GM11168 (cell line): ENCODE measurements around the gene UTS2R.

Source experiments
- in situ Hi-C: fragments of 300-500 bp; cut with MboI; formaldehyde crosslinking; loops from one replicate; pipeline ENCODE4 v1.12.0; 2022; ENCODE audit warnings: low sequenced_read_pairs; ENCODE audit not compliant: unreplicated experiment

UTS2R gene

DNA sequence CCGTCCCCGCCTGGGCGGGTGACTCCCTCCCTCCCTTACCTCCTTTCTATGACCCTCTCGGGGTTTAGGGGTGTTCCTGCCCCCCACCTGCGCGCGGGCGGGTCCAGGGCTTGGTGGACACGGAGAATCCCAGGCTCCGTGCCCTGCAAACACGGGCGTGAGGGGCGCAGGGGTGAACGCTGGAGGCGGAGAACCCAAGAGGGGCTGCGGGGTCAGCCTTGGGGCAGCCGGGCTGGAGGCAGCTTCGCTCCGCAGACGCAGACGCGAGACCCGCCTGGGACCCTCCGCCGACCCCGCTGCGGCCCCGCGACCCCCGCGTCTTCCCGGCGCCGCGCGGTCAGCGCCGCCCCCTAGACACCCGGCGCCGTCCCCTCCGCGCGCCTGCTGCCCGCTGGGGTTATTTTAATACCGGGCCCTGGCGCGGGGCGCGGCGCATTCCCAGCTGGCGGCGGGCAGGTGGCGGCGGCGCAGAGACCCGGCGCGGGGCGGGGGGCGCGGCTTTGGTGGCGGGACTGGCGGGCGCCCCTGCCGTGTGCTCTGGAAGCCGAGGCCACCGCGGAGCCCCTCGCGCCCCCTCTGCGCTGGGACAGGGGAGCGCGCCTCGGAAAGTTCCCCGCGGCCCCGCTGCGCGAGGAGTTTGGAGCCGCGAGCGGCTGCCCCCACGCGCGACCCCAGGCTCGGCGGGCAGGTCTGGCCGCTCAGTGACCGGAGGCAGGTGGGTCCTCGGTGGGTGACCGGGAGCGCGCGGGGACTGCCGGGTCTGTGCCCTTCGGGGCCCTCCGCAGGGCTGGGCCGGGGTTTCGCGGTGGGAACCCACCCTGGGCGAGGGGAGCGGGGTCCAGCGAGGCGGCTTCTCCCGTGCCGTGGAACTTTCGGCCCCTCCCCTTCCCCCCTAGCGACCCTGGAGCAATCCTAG is at the start of gene UTS2R:
Gene UTS2R (plus strand): TSS at position 433 of the 916 bp plus-strand sequence. CDS start 2,560 bp downstream, outside the sequence.
- in situ Hi-C loops: no loop called here

DNA sequence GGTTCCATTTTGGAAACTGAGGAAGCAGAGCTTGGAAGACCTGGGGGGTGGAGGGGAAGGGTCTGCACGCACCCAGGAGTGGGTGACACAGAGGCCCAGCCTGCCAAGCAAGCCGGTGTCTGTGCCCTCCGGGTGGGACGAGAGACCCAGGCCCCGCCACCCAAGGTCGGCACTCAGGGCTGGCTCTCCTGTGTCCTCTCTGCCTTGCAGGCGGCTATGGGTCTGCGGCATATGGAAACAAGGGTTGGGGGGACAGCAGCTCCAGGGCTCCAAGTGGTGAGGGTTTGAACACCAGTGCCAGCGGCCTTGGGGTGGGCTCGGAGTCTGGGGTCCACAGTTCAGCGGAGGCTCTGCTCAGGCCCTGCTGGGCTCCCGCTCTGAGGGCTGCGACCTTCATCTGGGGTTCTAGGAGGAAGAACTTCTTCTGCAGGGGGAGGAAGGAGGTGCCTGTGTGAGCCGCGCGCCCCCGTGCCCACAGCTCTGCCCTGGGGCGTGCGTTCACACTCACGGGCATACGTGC is 49.6 kb upstream of the UTS2R start:
- in situ Hi-C loops: no loop called here

DNA sequence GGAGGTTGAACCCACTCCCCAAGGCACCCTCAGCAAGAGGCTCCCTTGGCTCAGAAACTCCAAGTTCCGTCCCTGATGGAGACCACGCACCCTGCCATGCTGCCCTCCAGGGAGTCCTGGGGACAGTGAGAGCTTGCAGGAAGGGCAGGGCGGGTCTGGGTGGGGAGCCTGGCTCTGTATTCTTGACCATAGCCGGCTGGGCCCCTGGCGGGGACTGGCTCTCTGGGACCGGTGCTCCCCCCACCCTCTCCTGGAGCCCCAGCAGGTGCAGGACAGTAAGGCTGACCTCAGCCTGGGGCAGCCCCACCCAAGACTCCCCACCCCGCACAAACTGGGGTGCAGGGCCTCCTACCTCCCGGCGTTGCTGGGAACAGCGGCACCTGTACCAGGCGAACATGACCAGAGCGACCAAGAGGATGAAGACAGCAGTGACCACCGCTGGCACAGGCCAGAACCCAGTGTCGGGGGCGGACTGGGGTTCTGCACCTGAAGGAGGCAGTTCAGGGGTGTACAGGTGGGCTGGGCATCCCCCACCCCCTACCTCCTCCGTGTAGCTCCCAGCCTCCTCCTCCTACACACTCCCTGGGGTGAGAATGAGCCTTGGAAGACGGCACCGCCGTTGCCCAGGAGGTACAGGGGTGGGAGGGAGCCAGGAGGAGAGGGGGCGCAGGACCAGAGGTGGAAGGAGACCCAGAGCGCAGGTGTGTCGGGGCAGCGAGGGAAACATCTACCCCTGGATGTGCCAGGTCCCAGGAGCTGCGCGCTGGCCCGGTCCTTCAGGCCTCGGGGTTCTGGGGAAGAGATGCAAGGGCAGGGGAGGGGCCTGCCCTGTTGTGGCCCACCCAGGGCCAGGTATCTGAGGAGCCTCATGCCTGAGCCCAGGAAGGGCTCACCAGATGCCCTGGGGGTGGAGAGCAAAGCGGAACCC is 48.8 kb upstream of the UTS2R start:
- in situ Hi-C loops: no loop called here

DNA sequence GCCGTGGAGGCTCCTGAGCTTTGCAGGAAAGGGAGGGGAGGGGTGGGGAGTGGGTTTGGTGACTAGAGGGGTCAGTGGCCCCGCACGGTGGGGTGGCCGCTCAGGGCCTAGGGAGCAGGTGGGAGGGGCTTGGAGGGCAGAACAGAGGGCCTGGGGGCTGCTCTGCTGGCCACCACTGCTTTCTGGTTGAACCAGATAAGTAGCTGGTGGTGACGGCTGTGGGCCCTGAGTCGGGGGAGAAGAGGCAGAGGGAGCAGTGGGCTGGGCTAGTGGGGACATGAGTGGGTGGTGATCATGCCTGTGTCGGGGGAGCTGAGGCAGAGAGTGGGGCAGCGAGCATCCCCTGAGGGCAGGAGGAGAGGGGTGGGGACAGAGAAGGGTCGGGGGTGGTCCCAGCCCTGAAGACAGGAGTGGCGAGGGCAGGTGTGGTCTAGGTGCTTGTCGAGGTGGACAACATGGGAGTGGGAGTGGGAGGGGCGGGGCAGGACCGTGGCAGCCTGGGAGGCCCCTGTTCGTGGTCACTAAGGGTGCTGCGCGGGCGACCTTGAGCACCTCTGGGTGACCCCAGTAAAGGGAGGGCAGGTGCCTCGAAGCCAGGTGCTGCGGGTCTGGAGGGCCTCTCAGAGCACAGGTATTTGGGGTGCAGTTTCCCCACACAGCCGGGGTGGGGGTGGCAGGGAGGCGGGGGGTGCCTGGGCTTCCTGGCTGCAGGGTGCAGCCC is 47.9 kb upstream of the UTS2R start:
- in situ Hi-C loops: no loop called here

DNA sequence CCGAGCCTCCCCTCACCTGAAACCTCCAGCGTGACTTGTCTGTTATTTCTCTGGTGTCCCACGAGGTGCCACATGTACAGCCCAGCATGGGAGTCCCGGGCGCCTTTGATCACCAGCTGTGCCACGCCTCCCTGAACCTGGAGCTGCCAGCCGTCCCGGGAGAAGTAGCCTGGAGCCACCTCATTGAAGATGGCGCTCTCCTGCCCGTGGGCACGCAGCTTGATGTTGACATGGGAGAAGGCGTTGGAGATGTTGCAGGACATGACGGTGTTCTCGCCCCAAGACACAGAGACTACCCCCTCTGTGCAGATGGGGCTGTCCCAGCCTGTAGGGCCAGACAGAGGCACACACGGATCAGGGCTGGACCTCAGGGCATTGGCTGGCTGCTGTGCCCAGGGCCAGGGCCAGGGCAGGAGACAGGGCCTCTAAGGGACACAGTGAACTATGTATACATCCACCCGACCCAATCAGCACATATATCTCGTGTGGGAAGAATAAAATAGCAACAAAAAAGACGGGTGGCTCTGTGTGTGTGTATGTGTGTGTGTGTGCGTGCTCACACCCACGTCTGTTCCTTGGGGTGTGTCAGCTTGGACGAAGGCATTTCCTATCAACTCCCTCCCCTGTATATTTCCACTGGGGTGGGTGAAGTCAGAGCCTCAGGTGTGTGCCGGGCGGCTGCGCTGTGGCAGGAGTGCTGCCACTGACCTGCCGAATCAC is 46.8 kb upstream of the UTS2R start:
- in situ Hi-C loops: no loop called here

DNA sequence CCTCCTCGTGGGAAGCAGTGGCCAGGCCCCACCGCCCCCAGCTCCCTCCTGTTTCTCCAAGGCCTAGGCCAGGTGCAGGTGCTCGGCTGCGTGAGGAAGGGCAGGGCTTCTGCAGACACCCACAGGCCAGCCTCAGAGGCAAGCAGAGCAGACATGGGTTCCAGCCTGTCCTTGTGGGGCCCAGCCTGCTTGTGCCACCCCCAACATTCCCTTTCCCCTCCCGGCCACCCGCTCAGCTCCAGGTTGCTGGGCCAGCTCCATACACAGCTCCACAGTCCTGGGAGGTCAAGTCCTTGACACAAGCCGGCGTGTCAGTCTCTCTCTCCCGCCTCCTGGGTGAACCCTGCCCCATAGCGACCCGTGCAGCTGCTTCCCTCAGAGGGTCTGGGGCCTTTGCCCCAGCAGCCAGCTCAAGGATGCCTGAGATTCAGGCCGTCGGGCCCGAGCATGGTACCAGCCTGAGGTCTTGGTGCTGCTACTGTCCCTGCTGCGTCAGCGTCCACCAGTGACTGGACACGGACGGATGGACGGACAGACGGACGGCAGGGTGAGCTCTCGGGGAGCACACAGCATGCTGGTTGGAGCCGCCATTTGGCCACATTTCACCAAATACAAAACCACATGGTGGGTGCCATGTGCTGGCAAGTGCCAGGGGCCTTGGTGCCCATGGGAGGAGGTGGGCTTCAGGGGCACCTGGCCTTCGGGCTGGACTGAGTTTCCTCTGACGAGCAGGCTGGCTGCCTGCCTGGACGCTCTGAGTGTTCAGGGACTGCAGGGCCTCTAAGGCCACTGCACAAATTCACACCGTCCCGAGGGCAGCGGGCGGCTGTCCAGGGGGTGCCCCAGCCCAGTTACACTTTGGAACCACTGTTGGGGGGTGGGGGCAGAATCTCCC is 46.0 kb upstream of the UTS2R start:
- in situ Hi-C loops: no loop called here

DNA sequence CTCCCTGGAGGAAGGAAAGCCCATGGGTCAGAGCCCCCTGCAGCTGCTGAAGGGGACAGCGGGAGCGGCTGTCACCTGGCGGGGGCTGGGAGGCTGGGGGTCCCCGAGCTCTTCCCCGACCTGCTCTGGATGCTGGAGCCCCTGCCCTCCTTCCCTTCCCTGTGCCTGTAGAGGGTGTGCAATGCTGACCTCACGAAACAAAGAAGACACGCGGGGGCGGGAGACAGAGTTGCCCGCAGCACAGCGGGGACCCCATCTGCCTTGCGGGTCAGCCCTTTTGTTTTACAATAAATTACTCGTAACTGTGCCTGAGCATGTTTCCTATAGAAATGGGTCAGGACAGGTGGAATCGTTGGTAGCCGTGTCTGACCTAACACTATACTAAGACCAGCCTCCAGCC is 44.3 kb upstream of the UTS2R start:
- in situ Hi-C loops: no loop called here

DNA sequence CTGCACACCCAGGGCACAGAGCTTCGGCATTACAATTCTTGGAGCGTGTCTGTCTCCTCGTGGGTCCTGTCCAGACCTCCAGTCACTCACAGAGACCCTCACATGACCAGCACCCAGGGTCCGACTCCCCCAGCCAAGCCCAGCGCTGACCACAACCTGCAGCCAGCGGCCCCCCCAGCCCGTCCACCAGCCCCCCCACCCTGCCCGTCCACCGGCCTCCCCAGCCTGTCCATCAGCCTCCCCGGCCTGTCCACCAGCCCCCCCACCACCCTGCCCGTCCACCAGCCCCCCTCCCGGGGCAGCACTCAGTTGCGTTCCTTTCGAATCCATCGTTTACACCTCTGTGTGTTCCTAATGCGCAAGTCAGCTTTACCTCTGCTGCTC is 43.8 kb upstream of the UTS2R start:
- in situ Hi-C loops: no loop called here

DNA sequence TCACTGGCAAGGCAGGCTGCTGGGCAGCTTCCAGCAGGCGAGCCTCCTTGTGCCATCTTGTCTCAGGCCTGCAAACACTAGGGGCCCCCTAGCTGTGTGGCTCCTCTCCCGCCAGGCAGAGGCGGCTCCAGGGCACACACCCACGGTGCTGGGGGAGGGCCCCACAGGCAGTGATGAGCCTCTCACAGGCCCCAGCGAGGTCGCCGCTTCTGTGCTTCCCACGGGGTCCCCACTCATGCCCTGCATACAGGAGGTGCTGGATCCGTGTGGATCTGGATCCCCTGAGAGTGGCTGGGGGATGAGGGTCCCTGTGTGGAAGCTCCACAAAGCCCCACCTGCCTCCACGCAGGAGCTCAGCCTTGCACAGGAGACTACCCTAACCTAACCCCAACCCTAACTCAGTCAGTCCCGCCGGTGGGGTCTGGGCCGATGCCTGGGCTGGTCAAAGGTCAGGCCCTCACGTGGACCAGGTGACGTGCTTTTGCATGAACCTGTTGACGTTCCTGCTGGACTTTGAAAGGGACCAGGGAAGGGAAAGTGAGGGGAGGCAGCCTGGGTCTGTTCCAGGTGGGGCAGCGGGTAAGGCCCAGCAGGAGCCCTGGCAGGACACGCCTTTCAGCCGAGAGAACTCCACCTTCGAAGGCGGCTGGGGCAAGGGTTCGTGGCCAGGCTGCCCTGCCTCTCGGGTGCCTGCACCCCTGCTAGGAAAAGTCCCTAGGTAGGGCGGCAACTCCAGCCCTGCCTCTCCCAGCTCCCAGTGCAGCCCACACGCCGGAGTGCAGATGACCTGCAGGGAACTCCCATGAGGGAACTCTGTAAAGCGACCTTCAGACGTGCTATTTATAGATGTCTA is 43.2 kb upstream of the UTS2R start:
- in situ Hi-C loops: no loop called here

DNA sequence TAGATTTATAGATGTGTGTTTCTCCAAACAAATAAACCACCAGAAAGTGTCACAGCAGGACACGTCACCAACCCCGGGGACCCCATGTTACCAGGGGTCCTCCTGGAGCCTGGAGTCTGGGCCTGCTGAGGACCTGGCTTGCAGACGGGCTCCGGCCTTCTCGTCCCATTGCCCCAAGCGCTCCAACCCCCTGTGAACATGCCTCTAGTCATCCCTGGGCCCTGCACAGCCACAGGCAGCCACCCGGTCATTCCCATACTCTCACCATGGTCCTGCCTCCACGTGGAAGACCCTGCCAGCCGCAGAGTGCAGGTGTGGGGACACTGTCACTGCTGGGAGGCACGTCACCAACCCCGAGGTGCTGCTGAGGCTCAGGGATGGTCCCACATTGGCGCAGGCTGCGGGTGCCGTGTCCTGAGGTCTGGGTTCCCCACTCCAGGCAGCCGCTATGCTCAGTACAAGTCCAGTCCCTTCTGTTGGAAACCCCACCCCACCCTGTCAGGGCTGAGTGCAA is 42.5 kb upstream of the UTS2R start:
- in situ Hi-C loops: no loop called here

DNA sequence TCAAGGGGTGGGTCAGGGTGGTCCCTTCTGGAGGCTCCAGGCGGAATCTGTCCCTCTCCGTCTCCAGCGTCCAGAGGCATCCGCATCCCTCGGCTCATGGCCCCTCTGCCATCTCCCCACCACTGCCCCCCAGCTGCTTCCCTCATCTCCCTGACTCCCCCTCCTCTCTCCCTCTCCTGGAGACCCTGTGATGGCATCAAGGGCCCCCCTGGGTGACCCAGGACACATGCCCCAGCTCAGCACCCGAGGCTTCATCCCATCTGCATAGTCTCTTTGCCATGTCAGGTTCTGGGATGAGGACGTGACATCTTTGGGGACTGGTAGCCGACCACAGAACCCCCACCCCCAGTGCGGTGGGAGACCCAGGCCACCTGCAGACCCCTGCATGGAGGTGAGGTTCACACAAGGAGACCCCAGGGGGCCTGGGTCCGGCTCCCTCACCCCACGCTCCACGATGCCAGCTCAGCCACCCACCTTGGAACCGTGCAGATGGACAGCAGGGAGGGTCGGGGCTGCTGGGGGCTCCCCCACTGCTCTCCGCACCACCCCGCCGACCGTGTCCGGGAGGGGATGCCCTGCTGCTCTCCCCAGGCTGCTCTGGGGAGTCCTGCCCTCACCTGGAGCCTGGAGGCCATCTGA is 41.8 kb upstream of the UTS2R start:
- in situ Hi-C loops: no loop called here

DNA sequence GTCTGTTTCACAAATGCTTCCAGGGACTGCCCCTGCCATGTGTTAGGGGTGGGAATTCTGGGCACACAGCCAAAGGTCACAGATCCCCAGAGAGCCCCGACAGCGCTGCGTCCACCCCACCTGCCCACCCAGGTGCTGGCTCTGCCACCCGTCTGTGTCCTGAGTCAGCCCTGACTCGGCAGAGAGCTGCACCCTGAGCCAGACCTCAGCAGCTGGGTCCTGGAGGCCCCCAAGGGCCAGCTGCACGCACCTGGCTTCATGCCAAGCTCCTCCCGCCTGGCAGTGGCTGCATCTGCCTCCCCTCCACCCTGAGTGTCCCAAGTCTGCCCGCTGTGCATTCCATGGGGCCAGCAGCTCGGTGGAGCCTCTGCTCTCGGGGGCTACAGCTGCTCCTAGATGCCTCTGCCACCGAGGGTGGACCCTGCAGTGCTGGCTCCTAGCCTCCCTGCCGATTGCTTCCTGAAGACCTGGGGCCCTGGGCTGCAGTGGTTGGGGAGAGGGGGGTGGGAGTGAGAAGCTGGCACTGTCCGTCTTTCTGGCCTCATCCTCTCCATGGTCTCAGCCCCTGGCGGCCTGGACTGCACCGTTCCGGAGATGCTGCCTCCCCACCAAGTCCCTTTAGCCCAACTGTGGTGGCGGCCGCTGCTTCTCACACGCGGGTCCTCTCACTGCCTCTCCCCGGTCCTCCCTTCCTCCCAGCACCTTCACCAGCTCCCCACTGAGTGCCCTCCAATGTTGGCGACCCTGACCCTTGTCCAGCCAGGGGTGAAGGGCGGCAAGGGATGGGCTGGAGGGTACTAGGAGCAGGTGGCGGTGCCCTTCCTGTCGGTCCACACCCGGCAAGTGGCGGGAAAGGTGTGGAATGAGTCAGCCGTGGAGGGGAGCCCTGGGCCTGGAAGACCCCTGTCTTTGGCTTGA is 41.0 kb upstream of the UTS2R start:
- in situ Hi-C loops: no loop called here

DNA sequence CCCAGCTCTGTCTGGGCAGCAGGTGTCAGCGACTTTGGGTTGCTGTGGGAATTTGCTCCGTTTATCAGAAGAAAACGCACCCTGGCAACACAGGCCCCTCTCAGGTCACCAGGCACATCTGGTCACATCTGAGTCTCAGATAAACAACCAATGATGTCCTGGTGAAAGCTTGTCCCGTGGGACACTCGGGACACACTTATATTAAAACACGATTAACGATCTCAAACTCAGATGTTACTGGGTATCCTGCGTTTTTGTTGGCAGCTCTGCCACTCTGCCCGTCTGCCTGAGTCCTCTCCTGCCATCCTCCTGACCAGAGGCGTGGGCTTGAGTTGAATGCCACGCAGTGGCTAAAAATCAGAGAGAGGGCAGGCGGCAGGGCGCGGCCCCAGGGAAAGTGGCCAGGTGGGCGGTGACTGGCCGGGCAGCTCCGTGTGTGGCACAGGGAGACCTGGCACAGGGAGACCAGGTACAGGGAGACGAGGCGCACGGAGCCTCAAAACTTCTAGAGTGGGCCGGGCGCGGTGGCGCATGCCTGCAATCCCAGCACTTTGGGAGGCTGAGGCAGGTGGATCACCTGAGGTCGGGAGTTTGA is 40.1 kb upstream of the UTS2R start:
- in situ Hi-C loops: no loop called here

DNA sequence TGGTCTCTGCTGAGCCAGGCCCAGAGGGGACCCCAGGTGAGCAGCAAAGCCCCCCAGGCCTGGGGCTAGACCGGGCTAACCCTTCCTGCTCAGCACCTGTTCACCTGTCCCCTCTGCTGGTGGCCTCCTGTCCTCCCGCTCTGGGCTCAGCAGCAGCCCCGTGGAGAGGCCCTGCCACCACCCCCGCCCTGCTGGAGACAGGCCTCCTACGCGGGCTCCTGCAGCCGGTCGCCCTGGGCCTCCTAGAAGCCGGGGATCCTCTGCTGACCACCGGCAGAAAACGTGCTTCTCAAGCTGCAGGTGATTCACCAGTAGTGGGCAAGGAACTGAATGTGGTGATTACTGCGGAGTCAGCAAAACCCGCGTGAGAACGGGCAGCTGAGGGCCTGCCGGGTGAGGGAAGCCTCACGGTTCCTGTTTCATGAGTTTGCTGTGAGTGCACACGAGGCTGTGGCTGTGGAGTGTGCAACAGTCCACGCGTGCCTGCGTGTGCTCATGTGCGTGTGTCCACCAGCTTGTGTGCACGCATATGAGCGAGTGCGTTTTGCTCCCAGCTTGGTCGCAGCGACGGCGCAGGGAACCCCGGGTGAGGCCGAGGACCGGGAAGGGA is 38.8 kb upstream of the UTS2R start:
- in situ Hi-C loops: no loop called here
